Measurements from ENCODE around the gene VENTX. TPM values are rescaled to one million over a fixed set of nuclear protein-coding genes. Genes with fewer than 3 reads are reported as not detected.
"Not testable (repeated sequence)": the region's sequence is repeated elsewhere in the genome, so short reads cannot be mapped to it uniquely, and the experiment has no call there.

Gene VENTX
- polyA plus RNA-seq, 6 donors from 2014 or later = 0.12 to 0.23 (median 0.16) TPM; not detected in 1

- Mint-ChIP-seq H3K4me3 (peak overlapping the region in 5 of 8 donors; percentile 30 to 74 (median 61)), H3K9me3 (no peaks in the 10 kb centered on the region), H3K4me1 (peaks cover 34 to 59% (median 51%) of the 10 kb centered on the region in 3 donors), H3K36me3 (no peaks in the 10 kb centered on the region), H3K27me3 (no peaks in the 10 kb centered on the region), H3K27ac (peak overlapping the region in 2 of 6 donors; percentile 57 to 64)
- no peak for ATAC-seq (ENCODE audit: low read depth in 2 of 2)
- DNase-seq = no peak
These were observed 26.0 kb downstream of the VENTX start for GRCh38 chr10:133263674-133264073.

GRCh38 chr10:133264461-133264860, 26.8 kb downstream of the VENTX start:
- peaks cover 27 to 53% (median 44%) of the 10 kb centered on the region in 3 donors for H3K4me1 Mint-ChIP-seq
- no peaks in the 10 kb centered on the region for H3K36me3 Mint-ChIP-seq
- no peak for DNase-seq
- peak; percentile 36 to 45 for ATAC-seq (ENCODE audit: low read depth in 2 of 2)
- H3K9me3 Mint-ChIP-seq = no peaks in the 10 kb centered on the region
- peak overlapping the region in 6 of 8 donors; percentile 30 to 74 (median 54) for H3K4me3 Mint-ChIP-seq
- H3K27me3 Mint-ChIP-seq = no peaks in the 10 kb centered on the region
- peak overlapping the region in 4 of 6 donors; percentile 22 to 65 (median 58) for H3K27ac Mint-ChIP-seq

- Mint-ChIP-seq H3K4me1 (peaks cover 23 to 47% (median 38%) of the 10 kb centered on the region in 3 donors), H3K4me3 (peak overlapping the region in 4 of 8 donors; percentile 16 to 68 (median 40)), H3K27ac (peak overlapping the region in 2 of 6 donors; percentile 26 to 64)
- not testable (repeated sequence) for H3K9me3 Mint-ChIP-seq; H3K36me3 Mint-ChIP-seq; DNase-seq; ATAC-seq (ENCODE audit: low read depth in 2 of 2); H3K27me3 Mint-ChIP-seq
These were observed 27.4 kb downstream of the VENTX start for GRCh38 chr10:133265052-133265451.

- peaks cover 14 to 35% (median 27%) of the 10 kb centered on the region in 3 donors for H3K4me1 Mint-ChIP-seq
- no peak for DNase-seq
- no peaks in the 10 kb centered on the region for H3K27me3 Mint-ChIP-seq
- peak overlapping the region in 1 of 8 donors; percentile 13 for H3K4me3 Mint-ChIP-seq
- no peak for ATAC-seq (ENCODE audit: low read depth in 2 of 2)
- no peaks in the 10 kb centered on the region for H3K36me3 Mint-ChIP-seq
- no peaks in the 10 kb centered on the region for H3K9me3 Mint-ChIP-seq
- peak overlapping the region in 3 of 6 donors; percentile 37 to 66 (median 44) for H3K27ac Mint-ChIP-seq
These were observed 28.6 kb downstream of the VENTX start for GRCh38 chr10:133266056-133266795.

GRCh38 chr10:133267293-133267692, 29.6 kb downstream of the VENTX start:
- no peaks in the 10 kb centered on the region for H3K27me3 Mint-ChIP-seq
- H3K27ac Mint-ChIP-seq = peak overlapping the region in 1 of 6 donors; percentile 38
- H3K36me3 Mint-ChIP-seq = no peaks in the 10 kb centered on the region
- H3K4me3 Mint-ChIP-seq = no peak overlapping the region
- H3K9me3 Mint-ChIP-seq = no peaks in the 10 kb centered on the region
- H3K4me1 Mint-ChIP-seq = peaks cover 14 to 32% (median 25%) of the 10 kb centered on the region in 3 donors
- DNase-seq = no peak
- ATAC-seq (ENCODE audit: low read depth in 2 of 2) = no peak

GRCh38 chr10:133267829-133268228, 30.2 kb downstream of the VENTX start:
- no peak for DNase-seq
- H3K9me3 Mint-ChIP-seq = no peaks in the 10 kb centered on the region
- H3K4me3 Mint-ChIP-seq = no peak overlapping the region
- no peak overlapping the region for H3K27ac Mint-ChIP-seq
- no peaks in the 10 kb centered on the region for H3K36me3 Mint-ChIP-seq
- no peak for ATAC-seq (ENCODE audit: low read depth in 2 of 2)
- H3K27me3 Mint-ChIP-seq = no peaks in the 10 kb centered on the region
- peaks cover 14 to 27% (median 25%) of the 10 kb centered on the region in 3 donors for H3K4me1 Mint-ChIP-seq

- no peak overlapping the region for H3K27ac Mint-ChIP-seq
- no peak overlapping the region for H3K4me3 Mint-ChIP-seq
- H3K9me3 Mint-ChIP-seq = no peaks in the 10 kb centered on the region
- peaks cover 14 to 23% (median 22%) of the 10 kb centered on the region in 3 donors for H3K4me1 Mint-ChIP-seq
- DNase-seq = no peak
- H3K36me3 Mint-ChIP-seq = no peaks in the 10 kb centered on the region
- H3K27me3 Mint-ChIP-seq = no peaks in the 10 kb centered on the region
- ATAC-seq (ENCODE audit: low read depth in 2 of 2) = no peak
These were observed 30.9 kb downstream of the VENTX start for GRCh38 chr10:133268532-133268931.

GRCh38 chr10:133269367-133269766, 31.7 kb downstream of the VENTX start:
- H3K9me3 Mint-ChIP-seq = no peaks in the 10 kb centered on the region
- H3K27ac Mint-ChIP-seq = no peak overlapping the region
- no peak for DNase-seq
- no peaks in the 10 kb centered on the region for H3K27me3 Mint-ChIP-seq
- H3K4me1 Mint-ChIP-seq = peaks cover 9 to 15% (median 14%) of the 10 kb centered on the region in 3 donors
- no peaks in the 10 kb centered on the region for H3K36me3 Mint-ChIP-seq
- no peak for ATAC-seq (ENCODE audit: low read depth in 2 of 2)
- no peak overlapping the region for H3K4me3 Mint-ChIP-seq

GRCh38 chr10:133270204-133270603, 32.5 kb downstream of the VENTX start:
- H3K4me1 Mint-ChIP-seq = peaks cover 8 to 14% (median 9%) of the 10 kb centered on the region in 3 donors
- H3K27me3 Mint-ChIP-seq = no peaks in the 10 kb centered on the region
- DNase-seq (no peak), ATAC-seq (ENCODE audit: low read depth in 2 of 2) (no peak)
- peak overlapping the region in 2 of 6 donors; percentile 4 to 24 for H3K27ac Mint-ChIP-seq
- H3K4me3 Mint-ChIP-seq = no peak overlapping the region
- no peaks in the 10 kb centered on the region for H3K9me3 Mint-ChIP-seq
- H3K36me3 Mint-ChIP-seq = no peaks in the 10 kb centered on the region

- peak overlapping the region in 1 of 6 donors; percentile 41 for H3K27ac Mint-ChIP-seq
- no peaks in the 10 kb centered on the region for H3K36me3 Mint-ChIP-seq
- no peak for ATAC-seq (ENCODE audit: low read depth in 2 of 2)
- H3K4me3 Mint-ChIP-seq = no peak overlapping the region
- H3K4me1 Mint-ChIP-seq = peaks cover 6 to 14% (median 6%) of the 10 kb centered on the region in 3 donors
- no peak for DNase-seq
- H3K27me3 Mint-ChIP-seq = no peaks in the 10 kb centered on the region
- no peaks in the 10 kb centered on the region for H3K9me3 Mint-ChIP-seq
These were observed 33.2 kb downstream of the VENTX start for GRCh38 chr10:133270773-133271297.

GRCh38 chr10:133271521-133272300, 34.1 kb downstream of the VENTX start:
- ATAC-seq (ENCODE audit: low read depth in 2 of 2) (no peak), DNase-seq (no peak)
- peaks cover 6 to 19% (median 7%) of the 10 kb centered on the region in 3 donors for H3K4me1 Mint-ChIP-seq
- no peaks in the 10 kb centered on the region for H3K27me3 Mint-ChIP-seq
- H3K4me3 Mint-ChIP-seq = no peak overlapping the region
- no peaks in the 10 kb centered on the region for H3K36me3 Mint-ChIP-seq
- no peaks in the 10 kb centered on the region for H3K9me3 Mint-ChIP-seq
- peak overlapping the region in 1 of 6 donors; percentile 96 for H3K27ac Mint-ChIP-seq

- DNase-seq = no peak
- ATAC-seq (ENCODE audit: low read depth in 2 of 2) = no peak
- H3K36me3 Mint-ChIP-seq = no peaks in the 10 kb centered on the region
- no peaks in the 10 kb centered on the region for H3K9me3 Mint-ChIP-seq
- H3K4me3 Mint-ChIP-seq = no peak overlapping the region
- no peaks in the 10 kb centered on the region for H3K27me3 Mint-ChIP-seq
- peaks cover 6 to 19% (median 7%) of the 10 kb centered on the region in 3 donors for H3K4me1 Mint-ChIP-seq
- peak overlapping the region in 3 of 6 donors; percentile 51 to 96 (median 90) for H3K27ac Mint-ChIP-seq
These were observed 34.8 kb downstream of the VENTX start for GRCh38 chr10:133272301-133272963.

GRCh38 chr10:133272964-133273420, 35.3 kb downstream of the VENTX start:
- Mint-ChIP-seq H3K4me3 (no peak overlapping the region), H3K4me1 (peaks cover 7 to 25% (median 12%) of the 10 kb centered on the region in 3 donors), H3K27ac (peak overlapping the region in 2 of 6 donors; percentile 15 to 96), H3K36me3 (no peaks in the 10 kb centered on the region), H3K9me3 (no peaks in the 10 kb centered on the region), H3K27me3 (no peaks in the 10 kb centered on the region)
- ATAC-seq (ENCODE audit: low read depth in 2 of 2) (no peak), DNase-seq (no peak)

All from naive B cell (primary cell).